DND-41 (cell line): ENCODE results near the gene GALM.
"Not testable (repeated sequence)": the region's sequence is repeated elsewhere in the genome, so short reads cannot be mapped to it uniquely, and the experiment has no call there.

Experiments
- ATAC-seq: fragments of 200-7000 bp; cut with Tn5 transposase; 3 replicates; pipeline ENCODE4 v1.9.1; 2021; ENCODE audit warnings: low read depth; ENCODE audit not compliant: insufficient read depth
- DNase-seq: peaks from one replicate; pipeline ENCODE4 v3.0.0-alpha.2; 2020
- H2AFZ ChIP-seq: 2 replicates; pipeline ENCODE4 v1.6.0; 2012; ENCODE audit warnings: low read depth, low read length
- H3K27ac ChIP-seq: 2 replicates; pipeline ENCODE4 v1.5.1; 2012; ENCODE audit warnings: low read length, inconsistent platforms
- H3K27me3 ChIP-seq: fragments of 200-600 bp; sonication (generic); 2 replicates; pipeline ENCODE4 v1.6.0; 2012; ENCODE audit warnings: low read length, mild to moderate bottlenecking, inconsistent platforms; ENCODE audit not compliant: insufficient read depth, poor library complexity
- H3K36me3 ChIP-seq: 2 replicates; pipeline ENCODE4 v1.5.1; 2012; ENCODE audit warnings: low read length, inconsistent platforms; ENCODE audit not compliant: insufficient read depth
- H3K4me1 ChIP-seq: 2 replicates; pipeline ENCODE4 v1.5.1; 2012; ENCODE audit warnings: mild to moderate bottlenecking, low read length; ENCODE audit not compliant: insufficient read depth
- H3K4me2 ChIP-seq: 2 replicates; pipeline ENCODE4 v1.6.0; 2012; ENCODE audit warnings: mild to moderate bottlenecking, moderate library complexity, low read length, inconsistent platforms; ENCODE audit not compliant: insufficient read depth
- H3K4me3 ChIP-seq, 2 experiments: fragments of 200-600 bp in 1 of 2; shearing (Covaris generic) in 1 of 2; 2 replicates each; pipeline ENCODE4 v1.5.1; 2012 to 2016; ENCODE audit warnings: inconsistent platforms in 2 of 2, low read length in 2 of 2, mild to moderate bottlenecking in 2 of 2, low read depth in 1 of 2, moderate library complexity in 1 of 2
- H3K79me2 ChIP-seq: 2 replicates; pipeline ENCODE4 v1.6.0; 2012; ENCODE audit warnings: low read length, inconsistent platforms; ENCODE audit not compliant: insufficient read depth
- H3K9ac ChIP-seq: 2 replicates; pipeline ENCODE4 v1.6.0; 2012; ENCODE audit warnings: low read depth, mild to moderate bottlenecking, inconsistent platforms, low read length, moderate library complexity
- H3K9me3 ChIP-seq: 2 replicates; pipeline ENCODE4 v1.5.1; 2012; ENCODE audit warnings: low read length, moderate library complexity, mild to moderate bottlenecking, inconsistent platforms; ENCODE audit not compliant: insufficient read depth, severe bottlenecking
- H4K20me1 ChIP-seq: 2 replicates; pipeline ENCODE4 v1.6.0; 2012; ENCODE audit warnings: low read length; ENCODE audit not compliant: insufficient read depth
- EZH2 ChIP-seq: IDR thresholded peaks from 3 replicates; pipeline ENCODE4 v1.6.1; 2012; ENCODE audit warnings: borderline replicate concordance, low read depth, mild to moderate bottlenecking, moderate library complexity, low read length, inconsistent platforms; ENCODE audit not compliant: severe bottlenecking
- TF ChIP-seq, protein P1 (sequence below): IDR thresholded peaks from 2 replicates; pipeline ENCODE4 v1.5.1; 2012; ENCODE audit warnings: borderline replicate concordance, low read length, moderate library complexity, mild to moderate bottlenecking; ENCODE audit not compliant: poor library complexity, severe bottlenecking; ENCODE audit errors: extremely low read depth

The GALM gene

DNA sequence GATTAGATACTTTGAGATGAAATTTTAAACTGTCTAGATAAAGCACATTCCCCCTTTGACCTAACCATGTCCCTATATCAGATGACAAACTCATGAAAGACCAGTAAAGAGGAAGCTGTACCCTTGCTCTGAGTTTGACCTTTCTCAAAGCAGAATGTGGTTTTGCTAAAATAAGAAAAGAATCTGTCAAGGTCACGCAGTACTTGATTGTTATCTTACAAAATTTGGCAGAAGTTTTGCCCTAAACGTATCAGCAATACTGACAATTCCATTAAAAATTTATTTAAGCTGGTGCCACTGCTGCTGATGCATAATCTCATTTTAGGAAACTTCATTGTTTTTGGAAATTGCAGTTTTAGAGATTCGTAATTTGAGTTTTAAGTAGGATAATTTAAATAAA is 31.2 kb upstream of the GALM start:
- H4K20me1 ChIP-seq = no peaks in the 10 kb centered on the region
- TF ChIP-seq EZH2 = no peak
- TF ChIP-seq, protein P1, sequence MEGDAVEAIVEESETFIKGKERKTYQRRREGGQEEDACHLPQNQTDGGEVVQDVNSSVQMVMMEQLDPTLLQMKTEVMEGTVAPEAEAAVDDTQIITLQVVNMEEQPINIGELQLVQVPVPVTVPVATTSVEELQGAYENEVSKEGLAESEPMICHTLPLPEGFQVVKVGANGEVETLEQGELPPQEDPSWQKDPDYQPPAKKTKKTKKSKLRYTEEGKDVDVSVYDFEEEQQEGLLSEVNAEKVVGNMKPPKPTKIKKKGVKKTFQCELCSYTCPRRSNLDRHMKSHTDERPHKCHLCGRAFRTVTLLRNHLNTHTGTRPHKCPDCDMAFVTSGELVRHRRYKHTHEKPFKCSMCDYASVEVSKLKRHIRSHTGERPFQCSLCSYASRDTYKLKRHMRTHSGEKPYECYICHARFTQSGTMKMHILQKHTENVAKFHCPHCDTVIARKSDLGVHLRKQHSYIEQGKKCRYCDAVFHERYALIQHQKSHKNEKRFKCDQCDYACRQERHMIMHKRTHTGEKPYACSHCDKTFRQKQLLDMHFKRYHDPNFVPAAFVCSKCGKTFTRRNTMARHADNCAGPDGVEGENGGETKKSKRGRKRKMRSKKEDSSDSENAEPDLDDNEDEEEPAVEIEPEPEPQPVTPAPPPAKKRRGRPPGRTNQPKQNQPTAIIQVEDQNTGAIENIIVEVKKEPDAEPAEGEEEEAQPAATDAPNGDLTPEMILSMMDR = no peak
- no peak overlapping the region for H2AFZ ChIP-seq
- no peak overlapping the region for H3K4me3 ChIP-seq
- H3K4me2 ChIP-seq = no peak overlapping the region
- H3K36me3 ChIP-seq = no peaks in the 10 kb centered on the region
- no peaks in the 10 kb centered on the region for H3K79me2 ChIP-seq
- no peak for DNase-seq
- no peak overlapping the region for H3K27ac ChIP-seq
- ATAC-seq = peak; percentile 73
- H3K9me3 ChIP-seq = peaks cover 3% of the 10 kb centered on the region
- H3K4me1 ChIP-seq = peaks cover 22% of the 10 kb centered on the region
- no peak overlapping the region for H3K9ac ChIP-seq
- no peaks in the 10 kb centered on the region for H3K27me3 ChIP-seq

DNA sequence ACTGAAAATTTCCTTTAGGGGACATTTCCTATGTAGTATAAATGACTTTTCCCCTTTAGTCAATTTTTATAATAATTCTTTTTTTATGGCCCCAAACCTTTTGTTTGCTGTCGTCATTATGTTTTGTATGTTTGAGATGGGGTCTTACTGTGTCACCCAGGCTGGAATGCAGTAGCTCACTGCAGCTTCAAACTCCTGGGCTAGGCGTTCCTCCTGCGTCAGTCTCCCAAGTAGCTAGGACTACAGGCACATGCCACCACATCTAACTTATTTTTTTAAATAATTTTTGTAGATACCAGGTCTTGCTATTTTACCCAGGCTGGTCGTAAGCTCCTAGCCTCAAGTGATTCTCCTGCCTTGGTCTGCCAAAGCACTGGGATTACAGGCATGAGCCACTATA is 30.8 kb upstream of the GALM start:
- Histone ChIP-seq H3K79me2 (no peaks in the 10 kb centered on the region), H3K4me1 (peaks cover 22% of the 10 kb centered on the region), H3K9ac (no peak overlapping the region), H3K4me2 (no peak overlapping the region), H3K27ac (no peak overlapping the region), H4K20me1 (no peaks in the 10 kb centered on the region), H3K9me3 (no peaks in the 10 kb centered on the region), H2AFZ (no peak overlapping the region), H3K36me3 (no peaks in the 10 kb centered on the region), H3K4me3 (no peak overlapping the region), H3K27me3 (no peaks in the 10 kb centered on the region)
- no peak for DNase-seq
- ATAC-seq = no peak
- TF ChIP-seq, protein P1 = no peak
- TF ChIP-seq EZH2 = no peak

DNA sequence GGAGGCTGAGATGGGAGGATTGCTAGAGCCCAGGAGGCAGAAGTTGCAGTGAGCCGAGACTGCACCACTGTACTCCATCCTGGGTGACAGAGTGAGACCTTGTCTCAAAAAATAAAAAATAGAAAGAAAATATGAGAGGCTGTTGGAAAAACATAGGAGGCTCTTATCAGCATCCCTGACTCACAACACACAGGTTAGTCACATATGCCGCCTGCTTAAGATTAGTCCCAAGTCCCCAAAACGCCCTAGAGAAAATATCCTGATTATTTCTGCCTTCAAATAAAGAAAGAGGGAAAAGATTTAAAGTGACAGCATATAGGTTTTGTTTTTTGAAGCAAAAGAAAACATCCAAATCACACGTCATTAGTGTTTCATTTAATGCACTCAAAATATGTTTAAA is 29.8 kb upstream of the GALM start:
- Histone ChIP-seq H3K4me1 (peaks cover 22% of the 10 kb centered on the region), H3K79me2 (no peaks in the 10 kb centered on the region), H3K27me3 (no peaks in the 10 kb centered on the region), H3K4me3 (no peak overlapping the region), H3K4me2 (no peak overlapping the region), H2AFZ (no peak overlapping the region), H3K9me3 (no peaks in the 10 kb centered on the region), H3K36me3 (no peaks in the 10 kb centered on the region), H3K9ac (no peak overlapping the region), H4K20me1 (no peaks in the 10 kb centered on the region), H3K27ac (no peak overlapping the region)
- DNase-seq (no peak), ATAC-seq (no peak)
- TF ChIP-seq EZH2 = no peak
- TF ChIP-seq, protein P1 = no peak

DNA sequence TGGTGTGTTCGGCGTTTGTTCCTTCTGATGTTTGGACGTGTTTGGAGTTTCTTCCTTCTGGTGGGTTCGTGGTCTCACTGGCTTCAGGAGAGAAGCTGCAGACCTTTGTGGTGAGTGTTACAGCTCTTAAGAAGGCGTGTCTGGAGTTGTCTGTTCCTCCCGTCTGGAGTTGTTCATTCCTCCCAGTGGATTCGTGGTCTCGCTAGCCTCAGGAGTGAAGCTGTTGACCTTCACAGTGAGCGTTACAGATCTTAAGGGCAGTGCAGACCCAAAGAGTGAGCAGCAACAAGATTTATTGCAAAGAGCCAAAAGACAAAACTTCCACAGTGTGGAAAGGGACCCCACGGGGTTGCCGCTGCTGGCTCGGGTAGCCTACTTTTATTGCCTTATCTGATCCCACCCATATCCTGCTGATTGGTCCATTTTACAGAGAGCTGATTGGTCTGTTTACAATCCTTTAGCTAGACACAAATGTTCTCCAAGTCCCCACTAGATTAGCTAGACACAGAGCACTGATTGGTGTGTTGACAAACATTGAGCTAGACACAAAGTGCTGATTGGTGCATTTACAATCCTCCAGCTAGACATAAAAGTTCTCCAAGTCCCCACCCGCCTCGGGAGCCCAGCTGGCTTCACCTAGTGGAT is 23.4 kb upstream of the GALM start:
- not testable (repeated sequence) for H3K27me3 ChIP-seq, H3K9me3 ChIP-seq, H3K9ac ChIP-seq, H4K20me1 ChIP-seq, H3K79me2 ChIP-seq, H3K36me3 ChIP-seq, H3K4me3 ChIP-seq, H3K4me2 ChIP-seq, DNase-seq, ATAC-seq
- H2AFZ ChIP-seq = peak overlapping the region; percentile 46; the same call in 1 of the 2 replicates
- peaks cover 34% of the 10 kb centered on the region for H3K4me1 ChIP-seq
- peak overlapping the region; percentile 85 for H3K27ac ChIP-seq
